HG02885 (cell line): ENCODE data around the gene NCAPG2.
"Not testable (repeated sequence)": the region's sequence is repeated elsewhere in the genome, so short reads cannot be mapped to it uniquely, and the experiment has no call there.

ENCODE experiments used
- ATAC-seq: cut with Tn5 transposase; IDR thresholded peaks from one replicate; pipeline ENCODE4 v1.9.1; 2021; ENCODE audit warnings: mild to moderate bottlenecking; ENCODE audit not compliant: unreplicated experiment, poor library complexity

Gene NCAPG2

DNA sequence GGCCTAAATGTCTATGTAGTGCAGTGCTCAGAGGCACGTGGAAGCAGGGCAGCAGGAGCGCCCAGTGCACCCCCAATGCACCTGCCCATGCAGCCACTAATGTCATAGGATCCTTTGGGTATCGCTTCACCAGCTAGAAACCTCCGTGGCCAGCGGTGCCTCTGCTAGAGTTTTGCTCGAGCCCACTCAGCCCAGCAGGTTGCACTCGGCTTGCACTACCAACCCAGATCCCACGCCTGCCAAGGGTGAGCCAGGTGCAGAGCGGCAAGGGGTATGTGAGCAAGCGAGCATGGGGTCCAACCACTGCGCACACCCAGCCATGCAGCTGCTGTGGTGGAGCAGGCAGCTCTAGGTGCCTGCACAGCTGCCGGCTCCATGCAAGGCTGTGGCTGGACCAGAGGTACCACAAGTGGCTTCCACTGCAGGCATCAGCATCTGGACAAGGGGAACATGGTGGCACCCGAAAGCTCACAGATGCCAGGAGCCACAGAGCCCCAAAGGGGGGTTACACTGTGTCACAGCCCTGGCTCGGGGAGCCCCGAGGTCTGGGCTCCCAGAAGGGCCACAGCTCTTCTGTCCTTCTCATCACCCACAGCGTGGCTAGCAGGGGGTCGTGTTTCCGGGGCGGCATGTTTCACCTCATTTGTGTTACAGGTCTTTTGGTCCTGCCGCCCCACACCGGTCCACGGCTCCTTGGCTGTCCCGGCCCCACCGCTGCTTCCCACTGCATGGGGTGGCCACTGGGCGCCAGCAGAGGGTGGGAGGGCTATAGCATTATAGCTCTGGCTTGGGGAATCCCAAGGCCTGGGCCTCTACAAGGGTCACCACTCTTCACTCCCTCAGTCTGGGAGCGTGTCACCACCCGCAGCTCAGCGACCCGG is 2.3 kb upstream of the NCAPG2 start:
- ATAC-seq = no peak

DNA sequence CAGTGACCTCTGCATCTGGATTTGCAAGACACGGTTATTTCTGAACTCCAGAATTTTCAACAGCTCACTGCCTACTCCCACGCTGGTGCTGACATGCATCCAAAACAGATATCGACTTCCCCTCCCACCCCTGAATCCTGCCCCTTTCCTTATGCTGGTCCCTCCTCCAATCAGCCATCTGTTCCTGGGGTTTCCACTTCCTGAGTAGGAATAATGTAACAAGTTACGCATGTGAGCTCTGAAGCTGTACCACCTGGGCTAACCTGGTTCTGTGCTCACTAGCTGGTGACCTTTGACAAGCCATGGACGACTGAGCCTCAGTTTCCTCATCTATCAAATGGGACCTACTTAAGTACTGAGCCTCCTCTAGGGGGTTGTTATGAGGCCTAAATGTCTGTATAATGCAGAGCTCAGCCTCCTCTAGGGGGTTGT is 1.7 kb upstream of the NCAPG2 start:
- ATAC-seq = no peak

DNA sequence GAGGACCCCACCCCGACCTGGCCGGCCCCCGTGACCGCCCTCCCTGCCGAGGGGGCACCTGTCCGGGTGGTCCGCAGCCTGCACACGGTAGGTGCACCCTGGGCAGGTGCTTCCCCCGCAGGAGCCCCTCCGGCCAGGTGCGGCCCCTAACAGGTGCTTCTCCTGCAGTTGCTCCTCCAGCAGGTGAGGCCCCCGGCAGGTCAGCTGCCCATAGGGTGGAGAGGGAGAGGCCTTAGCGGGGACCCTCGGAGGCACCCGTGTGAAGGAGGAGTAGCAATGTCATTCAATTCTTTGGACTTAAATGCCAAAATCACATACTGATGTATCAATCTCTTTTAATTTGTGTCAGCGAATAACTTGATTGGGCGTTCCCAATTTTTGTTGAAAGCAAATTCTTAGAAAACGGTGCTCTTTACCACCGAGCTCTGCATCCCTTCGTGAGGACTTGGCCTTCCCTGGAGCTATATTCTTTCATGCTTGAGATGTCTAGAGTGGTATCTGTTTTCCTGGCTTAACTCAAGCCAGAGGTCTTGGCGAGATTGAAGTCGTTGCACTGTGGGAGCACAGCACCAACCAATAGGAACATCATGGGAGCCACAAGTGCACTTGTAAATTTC is 738 bp upstream of the NCAPG2 start:
- peak; percentile 11 for ATAC-seq

DNA sequence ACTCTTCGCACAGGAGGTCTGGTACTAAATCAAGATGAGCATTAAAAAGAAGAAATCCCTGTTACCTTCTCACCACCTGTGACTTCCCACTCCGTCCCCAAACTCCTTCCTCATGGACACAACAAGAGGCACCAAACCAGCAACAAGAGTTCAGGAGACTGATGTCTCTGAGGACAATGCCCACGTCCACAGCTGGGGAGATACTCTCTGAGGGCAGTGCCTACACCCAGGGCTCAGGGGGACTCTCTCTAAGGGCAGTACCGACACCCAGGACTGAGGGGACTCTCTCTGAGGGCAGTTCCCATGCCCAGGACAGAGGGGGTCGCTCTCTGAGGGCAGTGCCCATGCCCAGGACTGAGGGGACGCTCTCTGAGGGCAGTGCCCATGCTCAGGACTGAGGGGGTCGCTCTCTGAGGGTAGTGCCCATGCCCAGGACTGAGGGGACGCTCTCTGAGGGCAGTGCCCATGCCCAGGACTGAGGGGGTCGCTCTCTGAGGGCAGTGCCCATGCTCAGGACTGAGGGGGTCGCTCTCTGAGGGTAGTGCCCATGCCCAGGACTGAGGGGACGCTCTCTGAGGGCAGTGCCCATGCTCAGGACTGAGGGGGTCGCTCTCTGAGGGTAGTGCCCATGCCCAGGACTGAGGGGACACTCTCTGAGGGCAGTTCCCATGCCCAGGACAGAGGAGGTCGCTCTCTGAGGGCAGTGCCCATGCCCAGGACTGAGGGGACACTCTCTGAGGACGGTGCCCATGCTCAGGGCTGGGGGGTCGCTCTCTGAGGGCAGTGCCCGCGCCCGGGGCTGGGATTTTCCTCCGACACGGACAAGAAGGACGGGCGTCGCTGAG is 703 bp downstream of the NCAPG2 start:
- ATAC-seq = not testable (repeated sequence)

DNA sequence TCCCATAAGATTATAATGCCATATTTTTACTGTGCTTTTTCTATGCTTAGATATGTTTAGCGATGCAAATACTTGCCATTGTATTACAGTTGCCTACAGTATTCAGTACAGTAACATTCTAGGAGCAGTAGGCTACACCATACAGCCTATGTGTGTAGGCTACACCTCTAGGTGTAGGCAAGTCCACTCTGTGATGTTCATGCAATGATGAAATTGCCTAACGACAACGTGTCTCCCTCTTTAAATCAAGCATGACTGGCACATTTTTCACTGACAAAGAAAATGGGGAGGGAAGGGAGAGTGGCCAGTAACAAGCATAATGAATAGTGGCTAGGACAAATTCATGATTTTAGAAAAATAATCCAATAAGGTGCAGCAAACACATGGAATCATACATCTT is 1.7 kb downstream of the NCAPG2 start:
- no peak for ATAC-seq

DNA sequence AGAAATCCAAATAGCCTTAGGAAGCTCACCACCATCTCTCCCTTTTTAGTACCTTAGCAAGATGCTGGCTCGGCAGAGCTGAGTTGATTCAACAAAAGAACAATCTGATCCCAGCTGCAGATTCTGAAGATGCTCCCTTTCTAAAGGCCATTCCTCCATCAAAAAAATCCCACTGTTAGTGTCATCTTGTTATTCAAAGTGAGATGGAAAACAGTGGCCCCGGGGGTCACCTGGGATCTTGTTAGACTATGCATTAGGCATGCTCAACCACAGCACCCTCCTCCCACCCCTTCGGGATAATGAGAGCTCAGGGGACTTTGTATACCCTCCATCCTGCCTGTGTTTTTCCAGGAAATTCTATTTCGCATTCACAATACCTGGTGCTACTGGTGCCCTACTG is 2.4 kb downstream of the NCAPG2 start:
- ATAC-seq = no peak

DNA sequence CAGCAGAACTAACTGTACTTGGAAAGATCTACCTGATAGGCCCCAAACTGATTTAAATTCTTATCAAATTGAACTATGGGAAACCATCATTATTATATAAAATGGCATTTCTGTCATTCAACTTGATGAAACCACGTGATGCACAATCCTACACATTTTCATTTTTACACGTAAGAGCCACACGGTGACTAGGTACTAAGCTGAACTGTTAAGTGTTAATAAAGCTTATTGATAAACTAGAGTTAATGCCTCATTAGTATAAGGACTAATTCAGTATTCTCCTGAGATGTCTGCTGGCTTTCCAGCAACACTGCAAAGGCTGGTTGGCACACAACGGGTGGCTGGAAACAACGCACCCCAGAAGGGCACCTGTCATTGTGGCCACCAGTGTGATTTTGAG is 4.6 kb downstream of the NCAPG2 start:
- ATAC-seq = no peak

DNA sequence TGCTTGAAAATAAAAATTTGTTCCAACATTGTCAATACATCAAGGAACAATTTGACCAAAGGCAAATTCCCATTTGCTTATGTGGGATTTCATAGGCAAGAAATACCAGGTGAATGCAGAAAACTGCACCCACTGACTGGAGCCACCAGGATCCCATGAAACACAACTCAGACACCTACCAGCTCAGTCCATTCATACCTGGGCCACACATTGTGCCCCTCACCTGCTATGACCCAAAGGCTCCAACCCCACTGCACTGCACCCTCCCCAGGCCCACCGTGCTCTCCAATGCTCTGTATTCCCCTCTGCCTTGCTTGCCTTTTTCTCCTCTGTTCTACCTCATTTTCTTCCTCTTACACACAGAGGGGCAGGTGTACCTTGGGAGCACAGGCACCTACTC is 5.3 kb downstream of the NCAPG2 start:
- no peak for ATAC-seq

DNA sequence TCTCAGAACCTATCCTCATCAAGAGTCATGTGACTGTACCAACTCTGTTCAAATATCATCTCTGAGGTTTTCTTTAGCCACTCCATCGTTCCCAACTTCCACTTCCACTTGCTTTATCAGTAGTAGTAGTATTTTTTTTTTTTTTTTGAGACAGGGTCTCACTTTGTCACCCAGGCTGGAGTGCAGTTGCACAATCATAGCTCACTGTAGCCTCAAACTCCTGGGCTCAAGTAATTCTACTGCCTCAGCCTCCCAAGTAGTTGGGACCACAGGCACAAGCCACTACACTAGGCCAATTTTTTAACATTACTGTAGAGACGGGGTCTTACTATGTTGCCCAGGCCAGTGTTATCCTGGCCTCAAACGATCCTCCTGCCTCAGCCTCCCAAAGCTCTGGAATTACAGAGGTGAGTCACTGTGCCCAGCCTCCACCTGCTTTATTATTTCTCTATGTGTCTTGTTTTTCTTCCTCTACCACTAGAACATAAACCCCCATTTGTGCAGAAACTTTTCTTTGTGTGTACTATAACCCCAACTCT is 5.9 kb downstream of the NCAPG2 start:
- no peak for ATAC-seq

DNA sequence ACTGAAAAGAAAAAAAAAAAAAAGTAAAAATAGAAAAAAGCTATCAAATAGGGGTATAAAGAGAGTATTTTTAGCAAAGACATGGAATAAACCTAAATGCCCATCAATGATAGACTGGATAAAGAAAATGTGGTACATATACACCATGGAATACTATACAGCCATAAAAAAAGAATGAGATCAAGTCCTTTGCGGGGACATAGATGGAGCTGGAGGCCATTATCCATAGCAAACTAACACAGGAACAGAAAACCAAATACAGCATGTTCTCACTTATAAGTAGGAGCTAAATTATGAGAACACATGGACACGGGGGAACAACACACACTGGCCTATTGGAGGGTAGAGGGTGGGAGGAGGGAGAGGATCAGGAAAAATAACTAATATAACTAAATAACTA is 7.0 kb downstream of the NCAPG2 start:
- ATAC-seq = not testable (repeated sequence)

DNA sequence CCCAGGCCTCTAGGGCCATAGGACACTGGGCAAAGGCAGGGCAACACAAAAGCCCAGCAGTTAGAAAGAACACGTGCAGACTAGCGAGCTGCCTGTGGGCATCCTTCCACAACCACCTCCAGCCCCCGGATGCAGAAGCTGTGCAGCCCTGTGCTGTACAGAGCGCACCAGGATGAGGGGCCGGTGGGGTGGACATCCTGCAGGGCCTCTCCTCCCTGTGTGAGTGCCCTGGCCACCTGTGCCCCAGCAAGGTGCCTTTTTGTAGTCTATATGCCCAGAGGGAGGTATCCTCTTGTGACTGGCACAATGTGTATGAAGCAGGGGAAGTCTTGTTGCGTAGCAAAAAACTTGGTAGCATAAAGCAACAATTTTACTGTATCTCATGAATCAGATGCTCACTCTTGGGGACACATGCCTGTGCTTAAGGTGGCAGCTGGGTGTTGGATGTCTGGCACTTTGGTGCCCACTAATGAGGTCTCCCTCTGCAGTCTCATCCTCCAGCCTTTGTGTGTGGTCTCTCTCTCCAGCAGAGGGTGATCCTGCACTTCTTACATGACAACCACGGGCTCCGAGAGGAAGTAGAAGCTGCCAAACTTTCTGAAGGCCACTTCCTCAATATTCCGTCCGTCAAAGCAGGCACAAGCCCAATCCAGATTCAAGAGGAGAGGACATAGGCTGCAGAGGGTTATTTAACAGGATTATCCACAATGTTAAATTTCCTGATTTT is 8.7 kb downstream of the NCAPG2 start:
- ATAC-seq = peak; percentile 59

DNA sequence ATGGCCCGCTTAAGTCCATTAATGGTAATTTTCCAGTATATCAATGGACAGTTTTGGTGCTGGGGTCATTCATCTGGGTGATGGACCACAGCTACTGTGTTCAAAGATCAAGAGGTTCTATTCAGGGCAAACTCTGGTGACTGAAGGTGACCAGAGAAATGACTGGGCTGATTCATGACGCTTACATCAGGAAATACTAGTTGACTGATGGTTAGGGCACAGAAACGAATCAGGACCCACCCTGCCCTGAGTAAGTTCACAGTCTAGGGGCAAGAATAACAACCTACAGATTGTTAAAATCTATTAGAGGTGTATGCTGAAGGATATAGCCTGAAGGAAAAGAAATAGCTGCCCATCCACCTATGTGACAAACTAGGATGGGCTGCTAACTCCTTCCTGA is 9.5 kb downstream of the NCAPG2 start:
- ATAC-seq = no peak

DNA sequence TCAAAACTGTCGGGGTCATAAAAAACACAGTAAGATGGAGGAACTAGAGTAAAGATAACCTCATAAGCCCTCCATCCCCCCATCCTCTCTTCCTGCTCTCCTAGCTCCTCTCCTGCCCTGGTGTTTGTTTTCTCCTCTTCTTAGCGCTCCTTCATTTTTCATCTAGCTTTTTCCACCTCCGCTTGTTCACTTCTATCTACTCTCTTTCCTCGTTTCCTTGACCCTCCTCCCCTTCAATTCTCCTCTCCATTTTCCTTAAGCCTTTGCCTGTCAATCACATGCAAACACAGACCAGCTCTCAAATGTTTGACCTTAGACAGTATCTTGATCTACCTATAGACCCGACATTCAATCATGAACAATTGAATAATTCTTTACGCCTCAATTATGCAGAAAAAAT is 10.0 kb downstream of the NCAPG2 start:
- ATAC-seq = no peak

DNA sequence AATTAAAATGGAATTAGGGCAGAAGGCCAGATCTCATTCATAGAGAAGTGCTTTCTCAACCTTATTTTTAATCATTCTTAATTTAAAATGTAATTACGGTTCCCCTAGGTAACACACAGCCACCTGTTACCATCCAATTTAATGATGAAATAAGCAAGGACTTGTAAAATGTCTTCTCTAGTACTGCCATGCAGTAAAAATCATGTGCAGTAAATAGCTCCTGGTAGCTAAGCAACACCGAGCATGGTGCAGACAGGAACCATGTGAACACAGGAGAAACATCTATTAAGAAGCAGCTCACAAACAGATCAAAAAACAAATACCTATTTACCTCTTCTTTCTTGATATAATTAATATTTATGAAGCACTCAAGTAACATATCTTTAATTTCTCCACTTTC is 15.1 kb downstream of the NCAPG2 start:
- no peak for ATAC-seq

DNA sequence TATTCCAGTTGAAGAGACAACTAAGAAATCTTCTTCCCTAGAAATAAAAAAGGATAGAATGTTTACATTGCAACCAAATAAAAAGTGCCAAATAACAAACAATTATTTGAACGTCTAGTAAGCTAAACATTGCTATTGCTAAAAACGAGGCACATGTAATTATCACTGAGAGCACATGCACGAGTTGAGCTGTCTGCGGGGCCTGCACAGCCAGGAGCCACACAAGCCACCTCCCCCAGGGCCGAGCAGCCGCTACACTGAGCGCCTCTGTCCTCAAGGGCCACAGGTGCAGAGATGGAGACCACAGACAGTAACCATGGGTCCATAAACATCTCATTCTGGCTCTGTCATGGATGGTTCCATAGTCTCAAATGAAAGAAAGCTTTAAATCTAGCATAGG is 17.2 kb downstream of the NCAPG2 start:
- ATAC-seq = no peak

DNA sequence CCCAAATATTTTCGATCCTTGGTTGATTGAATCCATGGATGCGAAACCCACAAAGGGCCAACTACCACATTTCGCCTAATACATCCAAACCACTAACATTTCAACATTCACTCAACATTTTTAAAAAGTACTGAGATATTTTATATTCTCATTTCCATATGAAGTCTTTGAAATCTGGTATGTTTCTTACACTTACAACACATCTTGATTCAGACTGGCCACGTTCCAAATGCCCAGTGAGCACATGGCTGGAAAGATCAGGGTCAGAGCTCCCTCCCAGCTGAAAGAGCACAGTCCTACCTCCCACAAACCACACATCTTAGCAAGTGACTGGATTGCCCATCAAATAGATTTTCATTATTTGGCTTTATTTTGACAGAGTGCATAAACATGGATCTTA is 18.9 kb downstream of the NCAPG2 start:
- ATAC-seq = no peak

DNA sequence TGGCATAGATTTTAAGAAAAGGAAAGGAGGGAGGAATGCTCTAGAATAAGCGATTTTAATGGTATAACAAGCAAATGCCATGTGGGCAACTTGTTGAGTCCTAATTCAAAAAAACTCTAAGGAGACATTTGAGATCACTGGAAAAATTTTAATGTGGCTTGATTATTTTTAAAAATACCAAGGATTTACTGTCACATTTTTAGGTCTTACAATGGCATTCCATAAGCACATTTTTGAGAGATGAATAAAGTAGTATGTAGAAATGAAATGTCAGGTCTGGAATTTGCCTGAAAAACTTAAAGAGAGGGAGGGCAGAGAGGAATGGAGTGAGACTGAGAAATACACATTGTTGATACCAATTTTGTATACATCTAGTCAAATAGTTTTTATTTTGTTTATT is 20.3 kb downstream of the NCAPG2 start:
- ATAC-seq = no peak

DNA sequence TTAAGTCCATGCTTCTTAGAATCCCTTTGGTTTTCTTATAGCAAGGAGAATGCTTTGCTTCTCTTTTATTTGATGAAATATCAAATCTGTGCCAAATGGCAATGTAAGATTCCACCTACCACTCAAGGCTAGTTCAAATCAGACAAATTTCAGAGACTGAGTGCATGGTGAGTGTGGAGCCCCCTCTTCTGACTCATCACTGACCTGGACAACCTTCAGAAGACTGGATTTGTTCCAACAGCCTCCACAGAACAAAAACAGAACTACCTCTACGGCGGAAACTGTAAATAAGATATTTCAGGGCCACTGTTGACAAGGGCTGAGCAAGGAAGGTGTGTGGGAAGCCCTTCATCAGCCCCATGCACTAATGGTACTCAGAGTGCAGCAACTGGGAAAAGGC is 21.1 kb downstream of the NCAPG2 start:
- ATAC-seq = no peak

DNA sequence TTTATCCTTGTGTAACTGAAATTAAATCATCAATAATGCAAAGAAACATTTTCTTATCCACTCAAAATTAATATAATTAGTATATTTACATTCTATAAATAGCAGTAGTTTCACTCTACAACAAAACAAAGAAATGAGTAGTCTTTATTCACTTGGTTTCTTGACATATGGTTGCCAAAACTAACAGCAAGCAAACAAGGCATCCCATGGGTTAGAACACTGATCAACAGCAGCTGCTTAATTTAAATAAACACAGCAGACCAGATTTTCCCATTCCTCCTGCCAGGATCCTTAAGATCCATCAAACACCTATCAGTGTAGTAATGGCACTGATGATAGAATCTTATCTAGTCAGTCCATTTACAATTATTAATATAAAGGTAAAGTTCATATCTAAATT is 22.1 kb downstream of the NCAPG2 start:
- no peak for ATAC-seq

DNA sequence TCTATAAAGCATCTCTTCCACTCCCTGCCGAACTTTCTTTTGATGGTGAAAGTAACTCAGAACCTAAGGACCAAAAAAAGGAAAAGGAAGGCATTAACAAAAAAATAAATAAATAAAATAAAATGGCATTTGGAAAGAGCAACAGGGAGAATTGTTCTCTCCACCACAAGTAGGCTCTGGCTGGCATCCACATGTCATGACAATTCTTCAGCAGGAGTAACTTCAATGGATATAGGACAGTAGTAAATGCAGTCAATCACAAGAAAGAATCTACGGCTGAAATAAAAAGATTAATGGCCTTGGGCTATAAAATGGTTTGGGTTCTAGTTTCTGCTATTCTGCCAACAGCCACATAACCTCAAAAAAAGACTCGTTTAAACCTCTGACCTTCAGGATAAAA is 23.9 kb downstream of the NCAPG2 start:
- ATAC-seq = no peak
